Measurements from ENCODE around the gene ASCC3. TPM values are rescaled to one million over a fixed set of nuclear protein-coding genes. Genes with fewer than 3 reads are reported as not detected.

The ASCC3 gene
- total RNA-seq, 1 donor from 2014 or later = 57.9 TPM

- Mint-ChIP-seq H3K4me3 (ENCODE audit: unreplicated experiment) (no peak overlapping the region), H3K27me3 (ENCODE audit: unreplicated experiment) (peaks cover 2% of the 10 kb centered on the region), H3K36me3 (ENCODE audit: low read depth, unreplicated experiment) (peaks cover 4% of the 10 kb centered on the region), H3K4me1 (ENCODE audit: unreplicated experiment) (no peaks in the 10 kb centered on the region), H3K9me3 (ENCODE audit: unreplicated experiment) (no peaks in the 10 kb centered on the region), H3K27ac (ENCODE audit: unreplicated experiment) (no peak overlapping the region)
- DNase-seq (ENCODE audit: low spot score) = no peak
- TF ChIP-seq CTCF (IDR thresholded peaks at IDR 0.05; ENCODE audit: unreplicated experiment) = no peak
Measured at GRCh38 chr6:100512203-100512862, 368.8 kb downstream of the ASCC3 start.

- Mint-ChIP-seq H3K27ac (ENCODE audit: unreplicated experiment) (no peak overlapping the region), H3K27me3 (ENCODE audit: unreplicated experiment) (peaks cover 2% of the 10 kb centered on the region), H3K36me3 (ENCODE audit: low read depth, unreplicated experiment) (peaks cover 4% of the 10 kb centered on the region), H3K4me3 (ENCODE audit: unreplicated experiment) (no peak overlapping the region), H3K4me1 (ENCODE audit: unreplicated experiment) (no peaks in the 10 kb centered on the region), H3K9me3 (ENCODE audit: unreplicated experiment) (no peaks in the 10 kb centered on the region)
- no peak for DNase-seq (ENCODE audit: low spot score)
- TF ChIP-seq CTCF (IDR thresholded peaks at IDR 0.05; ENCODE audit: unreplicated experiment) = no peak
Measured at GRCh38 chr6:100509101-100509500, 372.0 kb downstream of the ASCC3 start.

GRCh38 chr6:100506651-100507050 is 374.5 kb downstream of the ASCC3 start:
- DNase-seq (ENCODE audit: low spot score) = no peak
- no peak for TF ChIP-seq CTCF (IDR thresholded peaks at IDR 0.05; ENCODE audit: unreplicated experiment)
- no peak overlapping the region for H3K27ac Mint-ChIP-seq (ENCODE audit: unreplicated experiment)
- H3K9me3 Mint-ChIP-seq (ENCODE audit: unreplicated experiment) = no peaks in the 10 kb centered on the region
- H3K4me1 Mint-ChIP-seq (ENCODE audit: unreplicated experiment) = no peaks in the 10 kb centered on the region
- peaks cover 1% of the 10 kb centered on the region for H3K36me3 Mint-ChIP-seq (ENCODE audit: low read depth, unreplicated experiment)
- H3K4me3 Mint-ChIP-seq (ENCODE audit: unreplicated experiment) = no peak overlapping the region
- peaks cover 2% of the 10 kb centered on the region for H3K27me3 Mint-ChIP-seq (ENCODE audit: unreplicated experiment)

GRCh38 chr6:100504786-100505737 is 376.1 kb downstream of the ASCC3 start:
- DNase-seq (ENCODE audit: low spot score) = no peak
- H3K4me3 Mint-ChIP-seq (ENCODE audit: unreplicated experiment) = no peak overlapping the region
- no peaks in the 10 kb centered on the region for H3K27me3 Mint-ChIP-seq (ENCODE audit: unreplicated experiment)
- H3K36me3 Mint-ChIP-seq (ENCODE audit: low read depth, unreplicated experiment) = no peaks in the 10 kb centered on the region
- H3K9me3 Mint-ChIP-seq (ENCODE audit: unreplicated experiment) = no peaks in the 10 kb centered on the region
- no peak overlapping the region for H3K27ac Mint-ChIP-seq (ENCODE audit: unreplicated experiment)
- no peaks in the 10 kb centered on the region for H3K4me1 Mint-ChIP-seq (ENCODE audit: unreplicated experiment)
- no peak for TF ChIP-seq CTCF (IDR thresholded peaks at IDR 0.05; ENCODE audit: unreplicated experiment)

All from endothelial cell (in vitro differentiated cells).